WERI-Rb-1 (cell line): ENCODE results near the gene CNN3.

Source experiments
- DNase-seq: peaks from one replicate; pipeline ENCODE4 v3.0.0-alpha.2; 2020
- H3K27ac ChIP-seq: fragments of 250-450 bp; sonication (Bioruptor Pico); 2 replicates; pipeline ENCODE4 v1.5.1; 2020; ENCODE audit warnings: mild to moderate bottlenecking, moderate library complexity
- H3K27me3 ChIP-seq: fragments of 250-450 bp; sonication (Bioruptor Pico); 2 replicates; pipeline ENCODE4 v1.5.1; 2021; ENCODE audit warnings: mild to moderate bottlenecking, low read depth, moderate library complexity; ENCODE audit not compliant: insufficient read depth, severe bottlenecking
- H3K36me3 ChIP-seq: fragments of 250-450 bp; sonication (Bioruptor Pico); 2 replicates; pipeline ENCODE4 v1.5.1; 2020; ENCODE audit warnings: mild to moderate bottlenecking, moderate library complexity
- H3K4me3 ChIP-seq: 2 replicates; pipeline ENCODE4 v1.5.1; 2011; ENCODE audit warnings: low read depth, mild to moderate bottlenecking, control low read depth, low read length
- H3K9me3 ChIP-seq: fragments of 250-450 bp; sonication (Bioruptor Pico); 2 replicates; pipeline ENCODE4 v1.5.1; 2021; ENCODE audit warnings: mild to moderate bottlenecking, moderate library complexity; ENCODE audit not compliant: severe bottlenecking
- TF ChIP-seq, protein P1 (sequence below): IDR thresholded peaks from 2 replicates; pipeline ENCODE4 v1.5.1; 2011; ENCODE audit warnings: low read depth, mild to moderate bottlenecking, control low read depth, inconsistent platforms, low read length

The CNN3 gene

GRCh38 chr1:94935476-94935875 is 8.6 kb upstream of the CNN3 start:
- TF ChIP-seq, protein P1, sequence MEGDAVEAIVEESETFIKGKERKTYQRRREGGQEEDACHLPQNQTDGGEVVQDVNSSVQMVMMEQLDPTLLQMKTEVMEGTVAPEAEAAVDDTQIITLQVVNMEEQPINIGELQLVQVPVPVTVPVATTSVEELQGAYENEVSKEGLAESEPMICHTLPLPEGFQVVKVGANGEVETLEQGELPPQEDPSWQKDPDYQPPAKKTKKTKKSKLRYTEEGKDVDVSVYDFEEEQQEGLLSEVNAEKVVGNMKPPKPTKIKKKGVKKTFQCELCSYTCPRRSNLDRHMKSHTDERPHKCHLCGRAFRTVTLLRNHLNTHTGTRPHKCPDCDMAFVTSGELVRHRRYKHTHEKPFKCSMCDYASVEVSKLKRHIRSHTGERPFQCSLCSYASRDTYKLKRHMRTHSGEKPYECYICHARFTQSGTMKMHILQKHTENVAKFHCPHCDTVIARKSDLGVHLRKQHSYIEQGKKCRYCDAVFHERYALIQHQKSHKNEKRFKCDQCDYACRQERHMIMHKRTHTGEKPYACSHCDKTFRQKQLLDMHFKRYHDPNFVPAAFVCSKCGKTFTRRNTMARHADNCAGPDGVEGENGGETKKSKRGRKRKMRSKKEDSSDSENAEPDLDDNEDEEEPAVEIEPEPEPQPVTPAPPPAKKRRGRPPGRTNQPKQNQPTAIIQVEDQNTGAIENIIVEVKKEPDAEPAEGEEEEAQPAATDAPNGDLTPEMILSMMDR = no peak
- Histone ChIP-seq H3K27ac (no peak overlapping the region), H3K36me3 (no peaks in the 10 kb centered on the region), H3K9me3 (no peaks in the 10 kb centered on the region), H3K4me3 (no peak overlapping the region), H3K27me3 (no peaks in the 10 kb centered on the region)
- no peak for DNase-seq

- no peaks in the 10 kb centered on the region for H3K36me3 ChIP-seq
- no peak overlapping the region for H3K27ac ChIP-seq
- DNase-seq = no peak
- TF ChIP-seq, protein P1 = no peak
- H3K9me3 ChIP-seq = no peaks in the 10 kb centered on the region
- H3K4me3 ChIP-seq = no peak overlapping the region
- H3K27me3 ChIP-seq = no peaks in the 10 kb centered on the region
Measured at GRCh38 chr1:94935034-94935433, 8.1 kb upstream of the CNN3 start.

DNA sequence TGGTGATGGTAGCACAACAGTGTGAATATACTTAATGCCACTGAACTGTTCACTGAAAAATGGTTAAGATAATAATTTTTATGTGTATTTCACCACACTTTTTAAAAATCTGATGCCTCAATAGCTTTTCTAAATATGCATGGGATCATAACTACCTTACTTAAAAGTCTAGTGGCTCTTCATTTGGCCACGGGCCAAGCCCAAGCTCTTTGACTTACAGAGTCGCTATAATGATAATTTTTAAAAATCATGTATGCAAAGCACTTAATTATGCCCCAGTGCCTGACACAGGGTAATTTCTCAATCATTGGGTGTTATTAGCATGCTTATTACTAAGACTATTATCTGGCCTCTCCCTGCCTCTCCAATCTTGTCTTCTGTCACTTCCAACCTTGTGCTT is 7.6 kb upstream of the CNN3 start:
- no peaks in the 10 kb centered on the region for H3K36me3 ChIP-seq
- no peak overlapping the region for H3K4me3 ChIP-seq
- DNase-seq = no peak
- H3K27me3 ChIP-seq = no peaks in the 10 kb centered on the region
- TF ChIP-seq, protein P1 = no peak
- H3K9me3 ChIP-seq = no peaks in the 10 kb centered on the region
- no peak overlapping the region for H3K27ac ChIP-seq

DNA sequence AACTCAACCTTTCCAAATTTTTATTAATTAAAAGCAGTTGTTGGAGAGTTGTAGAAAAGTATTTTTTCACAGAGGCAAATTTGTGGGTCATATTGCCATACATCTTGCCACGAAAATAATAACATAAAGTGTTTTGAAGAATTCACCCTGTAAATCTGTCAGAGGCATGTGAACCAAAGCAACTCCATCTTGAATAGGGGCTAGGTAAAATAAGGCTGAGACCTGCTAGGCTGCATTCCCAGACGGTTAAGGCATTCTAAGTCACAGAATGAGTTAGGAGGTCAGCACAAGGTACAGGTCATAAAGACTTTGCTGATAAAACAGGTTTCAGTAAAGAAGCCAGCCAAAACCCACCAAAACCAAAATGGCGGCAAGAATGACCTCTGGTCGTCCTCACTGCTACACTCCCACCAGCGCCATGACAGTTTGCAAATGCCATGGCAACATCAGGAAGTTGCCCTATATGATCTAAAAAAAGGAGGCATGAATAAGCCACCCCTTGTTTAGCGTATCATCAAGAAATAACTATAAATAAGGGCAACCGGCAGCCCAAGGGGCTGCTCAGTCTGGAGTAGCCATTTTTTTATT is 4.4 kb upstream of the CNN3 start:
- H3K9me3 ChIP-seq = no peaks in the 10 kb centered on the region
- H3K27me3 ChIP-seq = no peaks in the 10 kb centered on the region
- TF ChIP-seq, protein P1 = no peak
- no peak for DNase-seq
- no peak overlapping the region for H3K4me3 ChIP-seq
- no peak overlapping the region for H3K27ac ChIP-seq
- H3K36me3 ChIP-seq = no peaks in the 10 kb centered on the region

DNA sequence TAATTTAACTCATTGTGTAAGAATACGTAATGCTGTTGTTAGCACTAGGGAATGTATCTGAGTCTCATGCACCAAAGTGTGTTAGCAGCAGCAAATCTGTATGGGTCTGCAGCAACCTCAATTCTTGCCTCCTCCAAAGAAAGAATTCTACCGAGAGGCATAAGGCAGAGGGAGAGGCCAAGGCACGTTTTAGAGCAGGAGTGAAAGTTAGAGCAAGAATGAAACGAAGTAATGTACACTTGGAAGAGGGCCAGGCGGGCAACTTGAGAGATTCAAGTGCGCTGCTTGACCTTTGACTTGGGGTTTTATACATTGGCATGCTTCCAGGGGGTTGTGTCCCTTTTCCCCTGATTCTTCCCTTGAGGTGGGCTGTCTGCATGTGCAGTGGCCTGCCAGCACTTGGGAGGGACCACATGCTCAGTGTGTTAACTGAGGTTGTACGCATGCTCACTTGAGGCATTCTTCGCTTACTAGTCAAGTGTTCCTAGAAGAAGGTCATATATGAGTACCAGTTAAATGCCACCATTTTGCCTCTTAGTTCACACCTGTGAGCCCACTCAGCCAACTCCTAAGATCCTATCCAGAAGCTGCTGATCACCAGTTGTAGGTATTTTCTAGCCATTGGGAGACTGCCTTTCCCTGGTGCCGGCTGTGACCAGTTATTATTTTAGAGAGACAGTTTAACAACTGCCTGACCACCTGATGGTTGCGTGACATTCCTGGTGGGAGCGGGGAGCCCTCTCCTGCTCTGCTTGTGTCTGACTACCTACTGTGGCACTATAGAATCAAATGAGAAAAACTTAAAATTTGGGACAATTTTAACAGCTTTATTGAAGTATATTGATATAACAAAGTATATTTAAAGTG is 2.7 kb upstream of the CNN3 start:
- Histone ChIP-seq H3K4me3 (no peak overlapping the region), H3K36me3 (no peaks in the 10 kb centered on the region), H3K27ac (no peak overlapping the region), H3K27me3 (no peaks in the 10 kb centered on the region), H3K9me3 (no peaks in the 10 kb centered on the region)
- TF ChIP-seq, protein P1 = no peak
- DNase-seq = no peak
